T-cell (primary cell): ENCODE measurements around the gene CAPN11. TPM values are rescaled to one million over a fixed set of nuclear protein-coding genes. Genes with fewer than 3 reads are reported as not detected.

Experiments used
- ATAC-seq, 4 experiments: fragments of 200-7000 bp in 3 of 4; fragments of 150-1000 bp in 1 of 4; cut with Tn5 transposase; replicated peaks in 1 of 4; 1 replicate in 3 of 4; 2 replicates in 1 of 4; pipeline ENCODE4 v1.10.0; 2021; ENCODE audit warnings: moderate library complexity in 3 of 4, mild to moderate bottlenecking in 2 of 4, moderate number of reproducible peaks in 1 of 4
- CTCF ChIA-PET, 2 donors: fragments of 300-600 bp; sonication (Branson Sonifier 250); formaldehyde crosslinking; loops; one replicate each; lab custom pipeline; 2022; ENCODE audit warnings: antibody characterized with exemption in 2 of 2; lab: Charles Lee
- POLR2A ChIA-PET, 2 donors: fragments of 300-600 bp; sonication (Branson Sonifier 250); formaldehyde crosslinking; loops; one replicate each; lab custom pipeline; 2022; ENCODE audit warnings: antibody characterized with exemption in 2 of 2; lab: Charles Lee
- DNase-seq, 35 experiments: peaks; one replicate each; pipeline versions ENCODE4 v3.0.0 to v3.0.0-alpha.2; 2013 to 2023
- H3K27ac ChIP-seq: one replicate; pipeline ENCODE4 v1.5.1; 2013; ENCODE audit warnings: low read length
- H3K27me3 ChIP-seq, 2 experiments: replicated peaks in 1 of 2; 1 replicate in 1 of 2; 2 replicates in 1 of 2; pipeline versions ENCODE4 v1.6.1 to v1.7.0; 2013; ENCODE audit warnings: low read length in 1 of 2, mixed read lengths in 1 of 2; ENCODE audit not compliant: control insufficient read depth in 2 of 2, insufficient read depth in 2 of 2; ENCODE audit errors: extremely low read depth in 1 of 2
- H3K36me3 ChIP-seq, 2 donors: 1 replicate in 1 of 2; 2 replicates in 1 of 2; pipeline versions ENCODE4 v1.6.1 to v1.7.0; 2013; ENCODE audit warnings: low read length in 1 of 2; ENCODE audit not compliant: control insufficient read depth in 2 of 2, insufficient read depth in 1 of 2; ENCODE audit errors: extremely low read depth in 1 of 2
- H3K4me1 ChIP-seq, 2 experiments: 1 replicate in 1 of 2; 2 replicates in 1 of 2; pipeline versions ENCODE4 v1.6.1 to v1.7.0; 2013; ENCODE audit warnings: low read length in 2 of 2, mixed read lengths in 1 of 2; ENCODE audit not compliant: insufficient read depth in 2 of 2, control insufficient read depth in 1 of 2; ENCODE audit errors: extremely low read depth in 1 of 2
- H3K4me3 ChIP-seq, 2 donors: 1 replicate in 1 of 2; 2 replicates in 1 of 2; pipeline versions ENCODE4 v1.5.1 to v1.7.0; 2013; ENCODE audit warnings: mild to moderate bottlenecking in 2 of 2, low read length in 1 of 2, moderate library complexity in 1 of 2; ENCODE audit not compliant: control insufficient read depth in 1 of 2; ENCODE audit errors: extremely low read depth in 1 of 2
- H3K9me3 ChIP-seq: 2 replicates; pipeline ENCODE4 v1.7.0; 2013
- H3K27ac Mint-ChIP-seq, 2 donors: one replicate each; pipeline ENCODE4 v1.8.0; 2020 to 2021; ENCODE audit warnings: mild to moderate bottlenecking in 2 of 2, mixed read lengths in 2 of 2
- H3K27me3 Mint-ChIP-seq, 2 donors: one replicate each; pipeline ENCODE4 v1.8.0; 2021 to 2022; ENCODE audit warnings: mixed read lengths in 2 of 2
- H3K36me3 Mint-ChIP-seq: one replicate; pipeline ENCODE4 v1.8.0; 2021; ENCODE audit warnings: mixed read lengths
- H3K4me1 Mint-ChIP-seq, 3 donors: one replicate each; pipeline ENCODE4 v1.8.0; 2020 to 2022; ENCODE audit warnings: mixed read lengths in 3 of 3, mild to moderate bottlenecking in 1 of 3
- H3K4me3 Mint-ChIP-seq, 3 donors: one replicate each; pipeline ENCODE4 v1.8.0; 2020 to 2022; ENCODE audit warnings: mild to moderate bottlenecking in 3 of 3, mixed read lengths in 3 of 3, moderate library complexity in 3 of 3
- H3K9me3 Mint-ChIP-seq, 3 donors: one replicate each; pipeline ENCODE4 v1.8.0; 2020 to 2022; ENCODE audit warnings: mixed read lengths in 3 of 3
- WGBS: methylation state at CpG from one replicate; pipeline ENCODE4 v1.1.5; 2013; ENCODE audit warnings: missing lambda C conversion rate; ENCODE audit not compliant: insufficient coverage; 5-methylcytosine and 5-hydroxymethylcytosine counted together
- total RNA-seq, 35 experiments: library from RNA in 6 of 35; stranded (reverse) in 6 of 35; fragments of 120-200 nt in 1 of 35; gene quantifications; one replicate each; pipeline versions ENCODE4 v1.2.1 to v1.2.4 and lab custom pipeline; 2013 to 2026

Gene CAPN11
- total RNA-seq, 5 donors from 2014 or later (not counting 1 experiment from before 2014, with no cell fraction given), result 0.79 TPM; not detected in 4

- Mint-ChIP-seq H3K4me1 (peaks cover 17 to 19% (median 18%) of the 10 kb centered on the region in 3 donors), H3K4me3 (no peak overlapping the region), H3K27ac (no peak overlapping the region), H3K36me3 (peaks cover 26% of the 10 kb centered on the region), H3K27me3 (no peaks in the 10 kb centered on the region), H3K9me3 (no peaks in the 10 kb centered on the region)
- no peaks in the 10 kb centered on the region for H3K27me3 ChIP-seq
- H3K4me3 ChIP-seq, result no peak overlapping the region
- POLR2A ChIA-PET, result no interaction called here
- CTCF ChIA-PET, result no interaction called here
- ATAC-seq (no peak), DNase-seq (no peak)
- H3K4me1 ChIP-seq, result peaks cover 0 to 7% of the 10 kb centered on the region in 2 experiments
- H3K9me3 ChIP-seq, result no peaks in the 10 kb centered on the region
- WGBS, result 86% methylated on average over 6 of the region's 10 CpGs
- no peak overlapping the region for H3K27ac ChIP-seq
- H3K36me3 ChIP-seq, result peaks cover 3 to 26% of the 10 kb centered on the region in 2 donors
Observed at GRCh38 chr6:44135173-44135758, 23.4 kb upstream of the CAPN11 start.

- Mint-ChIP-seq H3K9me3 (no peaks in the 10 kb centered on the region), H3K4me1 (peaks cover 17 to 19% (median 18%) of the 10 kb centered on the region in 3 donors), H3K36me3 (peaks cover 32% of the 10 kb centered on the region), H3K27me3 (no peaks in the 10 kb centered on the region), H3K27ac (no peak overlapping the region), H3K4me3 (no peak overlapping the region)
- peaks cover 0 to 7% of the 10 kb centered on the region in 2 experiments for H3K4me1 ChIP-seq
- H3K9me3 ChIP-seq, result no peaks in the 10 kb centered on the region
- ATAC-seq, result no peak
- peaks cover 3 to 32% of the 10 kb centered on the region in 2 donors for H3K36me3 ChIP-seq
- CTCF ChIA-PET, result no interaction called here
- no peaks in the 10 kb centered on the region for H3K27me3 ChIP-seq
- 100% methylated on average over 1 of the region's 7 CpGs for WGBS
- H3K27ac ChIP-seq, result no peak overlapping the region
- POLR2A ChIA-PET, result no interaction called here
- no peak for DNase-seq
- no peak overlapping the region for H3K4me3 ChIP-seq
Observed at GRCh38 chr6:44135875-44136274, 22.7 kb upstream of the CAPN11 start.

- Mint-ChIP-seq H3K27ac (no peak overlapping the region), H3K4me3 (no peak overlapping the region), H3K4me1 (peaks cover 0 to 1% (median 0%) of the 10 kb centered on the region in 3 donors), H3K27me3 (no peaks in the 10 kb centered on the region), H3K9me3 (no peaks in the 10 kb centered on the region), H3K36me3 (peaks cover 38% of the 10 kb centered on the region)
- ATAC-seq (no peak), DNase-seq (no peak)
- WGBS, result 100% methylated on average over 2 of the region's 6 CpGs
- Histone ChIP-seq H3K27ac (no peak overlapping the region), H3K4me1 (no peaks in the 10 kb centered on the region), H3K9me3 (no peaks in the 10 kb centered on the region), H3K4me3 (no peak overlapping the region), H3K36me3 (peaks cover 3 to 40% of the 10 kb centered on the region in 2 donors), H3K27me3 (no peaks in the 10 kb centered on the region)
- CTCF ChIA-PET, result interaction anchor here in 1 of 2 donors (0.6 kb wide), 1 partner anchor 194 kb away, joined by 3 read pairs; no protein-coding TSS in a partner anchor
- POLR2A ChIA-PET, result interaction anchor here in 1 of 2 donors (0.6 kb wide), 1 partner anchor 42 kb away, joined by 4 read pairs; no protein-coding TSS in a partner anchor
Observed at GRCh38 chr6:44138717-44139350, 19.8 kb upstream of the CAPN11 start.

- Mint-ChIP-seq H3K4me3 (no peak overlapping the region), H3K36me3 (peaks cover 38% of the 10 kb centered on the region), H3K27ac (no peak overlapping the region), H3K27me3 (no peaks in the 10 kb centered on the region), H3K4me1 (no peaks in the 10 kb centered on the region), H3K9me3 (no peaks in the 10 kb centered on the region)
- ChIA-PET POLR2A (interaction anchor here in 1 of 2 donors (0.6 kb wide), 1 partner anchor 43 kb away, joined by 4 read pairs; no protein-coding TSS in a partner anchor), CTCF (interaction anchor here in 1 of 2 donors (0.6 kb wide), 1 partner anchor 194 kb away, joined by 3 read pairs; no protein-coding TSS in a partner anchor)
- no peak overlapping the region for H3K4me3 ChIP-seq
- DNase-seq (no peak), ATAC-seq (no peak)
- WGBS, result 97% methylated on average over 5 of the region's 10 CpGs
- no peaks in the 10 kb centered on the region for H3K9me3 ChIP-seq
- no peak overlapping the region for H3K27ac ChIP-seq
- no peaks in the 10 kb centered on the region for H3K27me3 ChIP-seq
- H3K36me3 ChIP-seq, result peaks cover 3 to 43% of the 10 kb centered on the region in 2 donors
- no peaks in the 10 kb centered on the region for H3K4me1 ChIP-seq
Observed at GRCh38 chr6:44139351-44139743, 19.3 kb upstream of the CAPN11 start.

GRCh38 chr6:44142835-44143234 is 15.8 kb upstream of the CAPN11 start:
- Histone ChIP-seq H3K27me3 (no peaks in the 10 kb centered on the region), H3K36me3 (peaks cover 5 to 42% of the 10 kb centered on the region in 2 donors), H3K4me1 (no peaks in the 10 kb centered on the region), H3K27ac (no peak overlapping the region), H3K4me3 (no peak overlapping the region), H3K9me3 (no peaks in the 10 kb centered on the region)
- no peaks in the 10 kb centered on the region for H3K9me3 Mint-ChIP-seq
- WGBS, result 100% methylated on average over 1 of the region's 1 CpG
- ChIA-PET CTCF (no interaction called here), POLR2A (no interaction called here)
- no peaks in the 10 kb centered on the region for H3K4me1 Mint-ChIP-seq
- H3K27ac Mint-ChIP-seq, result no peak overlapping the region
- DNase-seq, result no peak
- no peak overlapping the region for H3K4me3 Mint-ChIP-seq
- H3K27me3 Mint-ChIP-seq, result no peaks in the 10 kb centered on the region
- ATAC-seq, result no peak
- peaks cover 28% of the 10 kb centered on the region for H3K36me3 Mint-ChIP-seq

- H3K27ac ChIP-seq, result no peak overlapping the region
- ChIA-PET POLR2A (interaction anchor here (0.7 kb wide), 2 partner anchors 14 to 43 kb away, joined by 3 to 4 read pairs; no protein-coding TSS in a partner anchor), CTCF (interaction anchor here in 1 of 2 donors (0.9 kb wide), 1 partner anchor 10 kb away, joined by 3 read pairs; no protein-coding TSS in a partner anchor)
- no peak overlapping the region for H3K27ac Mint-ChIP-seq
- peaks cover 29% of the 10 kb centered on the region for H3K36me3 Mint-ChIP-seq
- H3K9me3 Mint-ChIP-seq, result no peaks in the 10 kb centered on the region
- H3K27me3 ChIP-seq, result no peaks in the 10 kb centered on the region
- H3K4me1 ChIP-seq, result no peaks in the 10 kb centered on the region
- ATAC-seq (no peak), DNase-seq (no peak)
- no peaks in the 10 kb centered on the region for H3K27me3 Mint-ChIP-seq
- no peak overlapping the region for H3K4me3 ChIP-seq
- no CpG with 5 or more reads among the region's 1 CpG for WGBS
- H3K9me3 ChIP-seq, result no peaks in the 10 kb centered on the region
- H3K4me3 Mint-ChIP-seq, result no peak overlapping the region
- H3K4me1 Mint-ChIP-seq, result no peaks in the 10 kb centered on the region
- peaks cover 8 to 48% of the 10 kb centered on the region in 2 donors for H3K36me3 ChIP-seq
Observed at GRCh38 chr6:44143731-44144130, 14.9 kb upstream of the CAPN11 start.
